GM10266 (cell line): Measurements from ENCODE around the gene OR10A2.
"Not testable (repeated sequence)": the region's sequence is repeated elsewhere in the genome, so short reads cannot be mapped to it uniquely, and the experiment has no call there.

Experiments used
- DNase-seq: peaks from one replicate; pipeline ENCODE4 v3.0.0; 2012; ENCODE audit errors: extremely low spot score
- TF ChIP-seq, protein P1 (sequence below): IDR thresholded peaks from 2 replicates; pipeline ENCODE4 v1.5.1; 2012; ENCODE audit warnings: mild to moderate bottlenecking, low read depth; ENCODE audit not compliant: control insufficient read depth, insufficient read depth; ENCODE audit errors: missing control alignments

OR10A2 gene

DNA sequence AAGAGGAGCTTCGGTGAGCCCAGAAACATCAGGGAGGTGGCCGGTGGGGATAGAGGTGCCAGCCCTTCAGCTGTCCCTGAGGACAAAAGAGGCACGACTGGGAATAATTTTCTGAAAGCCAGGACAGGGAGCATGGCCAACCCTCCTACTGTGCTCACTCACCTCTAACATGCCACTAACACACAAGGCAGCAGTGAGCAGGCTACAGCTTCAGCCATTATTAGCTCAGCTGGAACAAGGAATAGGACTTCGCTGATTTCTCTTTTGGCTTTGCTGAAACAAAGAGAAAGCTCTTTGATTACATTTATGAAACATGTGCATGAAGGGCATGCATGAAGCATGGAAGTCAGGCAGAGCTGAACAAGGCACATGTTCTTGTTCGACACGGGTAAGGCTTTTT is 29.5 kb upstream of the OR10A2 start:
- TF ChIP-seq, protein P1, sequence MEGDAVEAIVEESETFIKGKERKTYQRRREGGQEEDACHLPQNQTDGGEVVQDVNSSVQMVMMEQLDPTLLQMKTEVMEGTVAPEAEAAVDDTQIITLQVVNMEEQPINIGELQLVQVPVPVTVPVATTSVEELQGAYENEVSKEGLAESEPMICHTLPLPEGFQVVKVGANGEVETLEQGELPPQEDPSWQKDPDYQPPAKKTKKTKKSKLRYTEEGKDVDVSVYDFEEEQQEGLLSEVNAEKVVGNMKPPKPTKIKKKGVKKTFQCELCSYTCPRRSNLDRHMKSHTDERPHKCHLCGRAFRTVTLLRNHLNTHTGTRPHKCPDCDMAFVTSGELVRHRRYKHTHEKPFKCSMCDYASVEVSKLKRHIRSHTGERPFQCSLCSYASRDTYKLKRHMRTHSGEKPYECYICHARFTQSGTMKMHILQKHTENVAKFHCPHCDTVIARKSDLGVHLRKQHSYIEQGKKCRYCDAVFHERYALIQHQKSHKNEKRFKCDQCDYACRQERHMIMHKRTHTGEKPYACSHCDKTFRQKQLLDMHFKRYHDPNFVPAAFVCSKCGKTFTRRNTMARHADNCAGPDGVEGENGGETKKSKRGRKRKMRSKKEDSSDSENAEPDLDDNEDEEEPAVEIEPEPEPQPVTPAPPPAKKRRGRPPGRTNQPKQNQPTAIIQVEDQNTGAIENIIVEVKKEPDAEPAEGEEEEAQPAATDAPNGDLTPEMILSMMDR, result no peak
- DNase-seq, result no peak

DNA sequence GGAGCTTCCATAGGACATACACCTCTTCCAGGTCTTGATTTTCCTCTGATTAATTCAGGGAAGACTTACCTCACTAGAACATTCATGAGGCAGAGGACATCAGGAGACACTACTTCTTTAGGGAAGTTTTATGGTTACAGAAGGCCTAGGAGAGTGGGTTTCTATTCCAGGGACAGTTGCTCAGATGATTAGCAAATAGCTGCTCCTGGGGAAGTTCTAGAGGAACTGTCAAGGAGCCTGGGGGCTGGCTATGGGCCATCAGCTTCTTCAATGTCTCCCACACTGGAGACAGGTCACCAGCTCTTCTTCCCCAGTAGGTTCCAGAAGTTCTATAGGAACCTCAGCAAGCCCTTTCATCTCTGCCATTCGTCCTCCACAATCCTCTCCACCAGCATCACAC is 28.8 kb upstream of the OR10A2 start:
- TF ChIP-seq, protein P1, result no peak
- no peak for DNase-seq

DNA sequence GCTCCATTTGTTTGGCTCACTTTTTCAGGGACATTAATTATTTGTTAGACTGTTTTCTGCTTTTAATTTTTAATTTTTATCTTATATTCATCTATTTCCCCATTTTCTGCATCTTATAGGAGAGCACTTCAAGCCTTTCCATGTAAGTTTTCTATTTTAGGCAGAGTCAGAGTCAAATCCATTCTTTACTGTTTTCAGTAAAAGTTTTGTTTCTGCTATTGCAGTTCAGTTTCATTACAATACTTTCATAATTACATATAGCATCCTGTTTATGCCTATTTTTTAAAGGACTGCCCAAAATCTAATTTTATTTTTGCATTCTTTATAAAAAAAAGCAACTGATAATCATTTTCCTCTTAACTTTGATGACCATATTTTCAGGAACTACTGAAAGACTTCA is 21.2 kb upstream of the OR10A2 start:
- TF ChIP-seq, protein P1, result no peak
- peak; percentile 8 for DNase-seq

DNA sequence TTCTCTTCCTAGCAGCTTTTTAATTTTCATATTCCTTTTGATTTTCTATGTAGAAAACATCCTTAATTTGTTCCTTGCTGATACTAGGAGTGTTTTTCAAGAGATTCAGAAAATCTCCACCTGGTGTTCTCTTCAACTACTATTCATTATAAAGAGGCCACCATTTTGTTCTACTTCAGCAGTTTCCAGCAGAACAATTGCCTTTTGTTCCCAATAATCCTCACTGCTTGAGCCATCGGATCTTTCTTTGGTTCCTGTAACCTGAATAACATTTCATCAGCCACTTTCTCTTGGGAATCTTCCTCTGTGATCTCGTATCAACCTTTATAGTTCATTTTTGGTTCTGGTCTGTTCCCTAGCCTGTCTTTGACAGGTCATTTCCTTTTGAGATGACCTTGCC is 19.2 kb upstream of the OR10A2 start:
- DNase-seq, result no peak
- TF ChIP-seq, protein P1, result no peak

DNA sequence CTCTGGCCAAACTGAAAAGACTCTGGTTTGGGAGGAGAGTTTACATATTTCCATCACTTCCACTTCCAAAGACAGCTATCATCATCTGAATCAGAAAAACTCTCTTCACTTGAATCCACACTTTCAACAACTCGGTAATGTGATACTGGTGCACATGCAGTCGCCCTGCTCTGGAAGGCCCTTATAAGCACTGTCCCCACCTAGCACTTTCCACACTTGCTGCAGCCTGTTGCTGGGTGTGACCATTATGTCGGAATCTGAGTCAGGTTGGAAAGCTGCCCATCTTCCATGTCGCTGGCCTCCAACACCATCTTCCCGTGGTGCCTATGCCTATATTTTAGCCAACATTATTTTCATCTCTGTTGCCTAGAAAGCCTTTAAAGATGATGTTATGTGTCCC is 18.5 kb upstream of the OR10A2 start:
- no peak for DNase-seq
- TF ChIP-seq, protein P1, result no peak

DNA sequence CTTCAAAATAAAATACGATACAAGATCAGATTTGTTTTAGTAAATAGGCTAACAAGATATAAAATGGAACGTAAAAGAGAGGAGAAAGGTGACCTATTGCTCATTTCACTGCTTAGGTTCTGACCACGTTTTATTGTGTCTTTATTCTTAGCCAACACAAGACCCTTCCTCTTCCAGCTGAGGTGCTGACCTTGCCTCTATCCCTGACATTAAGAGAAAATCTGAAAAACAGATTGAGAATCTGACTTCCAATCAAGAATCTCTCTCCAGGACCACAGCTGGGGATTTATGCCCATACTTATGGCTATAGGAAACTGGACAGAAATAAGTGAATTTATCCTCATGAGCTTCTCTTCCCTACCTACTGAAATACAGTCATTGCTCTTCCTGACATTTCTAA is 17.5 kb upstream of the OR10A2 start, which contains the start of gene OR10A5:
TSS of gene OR10A5 (plus strand) at position 301 of the 400 bp plus-strand sequence. CDS start at position 301, 0 bp downstream.
- TF ChIP-seq, protein P1, result no peak
- no peak for DNase-seq

DNA sequence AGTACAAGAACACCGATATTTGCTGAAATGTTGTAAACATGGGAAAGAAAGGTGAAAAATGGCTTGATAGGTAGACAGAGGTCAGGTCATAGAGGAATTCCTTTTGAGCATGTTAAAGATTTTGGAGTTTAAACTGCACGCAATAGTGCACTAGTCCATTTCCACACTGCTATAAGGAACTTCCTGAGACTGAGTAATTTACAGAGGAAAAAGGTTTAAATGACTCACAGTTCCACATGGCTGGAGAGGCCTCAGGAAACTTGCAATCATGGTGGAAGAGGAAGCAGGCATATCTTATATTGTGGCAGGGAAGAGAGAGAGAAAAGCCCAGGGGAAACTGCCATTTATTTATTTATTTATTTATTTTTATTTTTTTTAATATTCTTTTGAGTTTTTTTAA is 12.3 kb upstream of the OR10A2 start:
- no peak for DNase-seq
- TF ChIP-seq, protein P1, result no peak

DNA sequence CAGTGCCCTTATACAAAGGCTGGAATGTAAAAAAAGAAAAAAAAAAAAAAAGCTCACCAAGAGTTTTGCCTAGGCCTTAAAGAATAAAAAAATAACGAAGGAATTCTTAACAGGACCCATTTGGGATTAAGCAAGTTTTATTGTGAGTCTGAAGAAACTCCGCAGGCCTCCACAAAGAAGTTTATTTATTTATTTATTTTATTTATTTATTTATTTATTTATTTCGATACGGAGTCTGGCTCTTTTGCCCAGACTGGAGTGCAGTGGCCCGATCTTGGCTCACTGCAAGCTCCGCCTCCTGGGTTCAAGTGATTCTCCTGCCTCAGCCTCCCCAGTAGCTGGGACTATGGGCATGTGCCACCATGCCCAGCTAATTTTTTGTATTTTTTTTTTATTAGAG is 8.1 kb upstream of the OR10A2 start:
- DNase-seq, result not testable (repeated sequence)
